Endothelial cell of umbilical vein (primary cell): ENCODE results near the gene TXNIP. TPM values are rescaled to one million over a fixed set of nuclear protein-coding genes. Genes with fewer than 3 reads are reported as not detected.
"Not testable (repeated sequence)": the region's sequence is repeated elsewhere in the genome, so short reads cannot be mapped to it uniquely, and the experiment has no call there.

Experiments used
- BruUV-seq: library from RNA; stranded (reverse); fragments of 400-500 nt; replicated peaks from 2 replicates; lab custom pipeline; 2021; lab: Mats Ljungman, UMichigan
- CTCF ChIA-PET: fragments of 300-600, 350-600 bp; sonication (Branson Sonifier 250); formaldehyde crosslinking; loops from one replicate; lab custom pipeline; 2021; ENCODE audit warnings: antibody characterized with exemption, inconsistent platforms; lab: Charles Lee
- POLR2A ChIA-PET: fragments of 300-600, 350-600 bp; sonication (Branson Sonifier 250); formaldehyde crosslinking; loops from one replicate; lab custom pipeline; 2021; ENCODE audit warnings: antibody characterized with exemption, inconsistent platforms; lab: Charles Lee
- DNase-seq: peaks from one replicate; pipeline ENCODE4 v3.0.0-alpha.2; 2011; ENCODE audit warnings: low read depth, low spot score
- FAIRE-seq: peaks from 2 replicates; lab custom pipeline; 2011; peaks lifted over from hg19 to GRCh38; lab: Jason Lieb, UNC
- H2AFZ ChIP-seq: 2 replicates; pipeline ENCODE4 v1.6.0; 2012; ENCODE audit warnings: low read depth, low read length, control low read depth, inconsistent platforms
- H3K27ac ChIP-seq: 2 replicates; pipeline ENCODE4 v1.5.1; 2011; ENCODE audit warnings: low read depth, mild to moderate bottlenecking, control low read depth, low read length, moderate library complexity; ENCODE audit not compliant: insufficient read depth
- H3K27me3 ChIP-seq, 2 experiments: 2 replicates each; pipeline versions ENCODE4 v1.6.0 to v1.6.1; 2011; ENCODE audit warnings: low read length in 2 of 2, mixed read lengths in 1 of 2; ENCODE audit not compliant: control insufficient read depth in 2 of 2, insufficient read depth in 2 of 2
- H3K36me3 ChIP-seq, 2 experiments: 2 replicates in 1 of 2; 3 replicates in 1 of 2; pipeline ENCODE4 v1.5.1; 2011; ENCODE audit warnings: low read length in 2 of 2, mild to moderate bottlenecking in 1 of 2, moderate library complexity in 1 of 2; ENCODE audit not compliant: control insufficient read depth in 2 of 2, insufficient read depth in 2 of 2; ENCODE audit errors: extremely low read depth in 1 of 2
- H3K4me1 ChIP-seq: 3 replicates; pipeline ENCODE4 v1.5.1; 2011; ENCODE audit warnings: mild to moderate bottlenecking, low read length; ENCODE audit not compliant: control insufficient read depth, insufficient read depth; ENCODE audit errors: extremely low read depth
- H3K4me2 ChIP-seq: 2 replicates; pipeline ENCODE4 v1.6.1; 2011; ENCODE audit warnings: low read length, control low read depth, mixed read lengths; ENCODE audit not compliant: insufficient read depth
- H3K4me3 ChIP-seq, 3 experiments: fragments of 200-600 bp in 1 of 3; sonication (generic), shearing (Covaris generic) in 1 of 3; replicated peaks in 1 of 3; 2 replicates each; pipeline ENCODE4 v1.5.1; 2011 to 2016; ENCODE audit warnings: control low read depth in 3 of 3, low read length in 3 of 3, mild to moderate bottlenecking in 2 of 3, inconsistent platforms in 1 of 3, low read depth in 1 of 3, moderate library complexity in 1 of 3; ENCODE audit not compliant: insufficient read depth in 1 of 3
- H3K79me2 ChIP-seq: 2 replicates; pipeline ENCODE4 v1.6.0; 2012; ENCODE audit warnings: low read length, inconsistent platforms; ENCODE audit not compliant: control insufficient read depth, insufficient read depth
- H3K9ac ChIP-seq: replicated peaks from 2 replicates; pipeline ENCODE3; 2011; ENCODE audit warnings: low read length, control low read depth; ENCODE audit not compliant: insufficient read depth; ENCODE audit errors: extremely low read depth
- H3K9me1 ChIP-seq: replicated peaks from 3 replicates; pipeline ENCODE4 v1.6.0; 2011; ENCODE audit warnings: mild to moderate bottlenecking, low read length; ENCODE audit not compliant: control insufficient read depth, insufficient read depth; ENCODE audit errors: extremely low read depth
- H3K9me3 ChIP-seq: replicated peaks from 2 replicates; pipeline ENCODE4 v1.5.1; 2012; ENCODE audit warnings: low read length, inconsistent platforms; ENCODE audit not compliant: control insufficient read depth, insufficient read depth
- H4K20me1 ChIP-seq: replicated peaks from 2 replicates; pipeline ENCODE3; 2011; ENCODE audit warnings: mild to moderate bottlenecking, low read length; ENCODE audit not compliant: control insufficient read depth, insufficient read depth; ENCODE audit errors: extremely low read depth
- FOS ChIP-seq: IDR thresholded peaks from 2 replicates; pipeline ENCODE4 v1.6.1; 2011; ENCODE audit warnings: mild to moderate bottlenecking, low read length, moderate library complexity, borderline replicate concordance; ENCODE audit not compliant: insufficient read depth
- GATA2 ChIP-seq: IDR thresholded peaks from 2 replicates; pipeline ENCODE4 v1.7.0; 2011; ENCODE audit warnings: low read depth, mild to moderate bottlenecking, moderate library complexity, mixed read lengths, low read length; ENCODE audit not compliant: insufficient read length, insufficient read depth
- MYC ChIP-seq: IDR thresholded peaks from one replicate; pipeline ENCODE4 v1.6.1; 2011; ENCODE audit warnings: mild to moderate bottlenecking, low read depth, low read length
- POLR2AphosphoS5 ChIP-seq: IDR thresholded peaks from 2 replicates; pipeline ENCODE4 v1.6.1; 2012; ENCODE audit warnings: low read depth, mild to moderate bottlenecking, control low read depth, low read length, moderate library complexity; ENCODE audit not compliant: insufficient read depth
- dilution Hi-C: fragments of 300-500 bp; cut with MboI; formaldehyde crosslinking; loops from one replicate; pipeline ENCODE4 v1.15.0; 2019; ENCODE audit warnings: low sequenced_read_pairs; ENCODE audit not compliant: extremely low pct_ligation_motif_present
- intact Hi-C: fragments of 100-400 bp; cut with micrococcal nuclease; formaldehyde crosslinking; loops from one replicate; pipeline ENCODE4 v1.10.0; 2022
- polyA plus RNA-seq, 4 experiments: library from polyadenylated mRNA; depleted of rRNA in 3 of 4; stranded (reverse) in 3 of 4; unstranded in 1 of 4; fragments of >200 nt; gene quantifications; 2 replicates each; pipeline versions ENCODE4 v1.2.1 to v1.2.3, GENCODE V29; 2011 to 2012; ENCODE audit warnings: missing spikeins in 1 of 4
- total RNA-seq: library from RNA; stranded (reverse); gene quantifications from 2 replicates; pipeline ENCODE4 v1.2.3, GENCODE V29; 2021
- TF ChIP-seq, protein P1 (sequence below), 2 donors: IDR thresholded peaks; 1 replicate in 1 of 2; 2 replicates in 1 of 2; pipeline ENCODE4 v1.5.1; 2011; ENCODE audit warnings: low read length in 2 of 2, mild to moderate bottlenecking in 2 of 2, moderate library complexity in 2 of 2, control low read depth in 1 of 2, inconsistent platforms in 1 of 2, low read depth in 1 of 2; ENCODE audit not compliant: insufficient read depth in 1 of 2; ENCODE audit errors: extremely low read depth in 1 of 2

TXNIP gene
- total and polyA plus RNA-seq, 2 donors (not counting 3 experiments of a cell fraction or from before 2014, with no cell fraction given), result 9.1 to 21.8 TPM

DNA sequence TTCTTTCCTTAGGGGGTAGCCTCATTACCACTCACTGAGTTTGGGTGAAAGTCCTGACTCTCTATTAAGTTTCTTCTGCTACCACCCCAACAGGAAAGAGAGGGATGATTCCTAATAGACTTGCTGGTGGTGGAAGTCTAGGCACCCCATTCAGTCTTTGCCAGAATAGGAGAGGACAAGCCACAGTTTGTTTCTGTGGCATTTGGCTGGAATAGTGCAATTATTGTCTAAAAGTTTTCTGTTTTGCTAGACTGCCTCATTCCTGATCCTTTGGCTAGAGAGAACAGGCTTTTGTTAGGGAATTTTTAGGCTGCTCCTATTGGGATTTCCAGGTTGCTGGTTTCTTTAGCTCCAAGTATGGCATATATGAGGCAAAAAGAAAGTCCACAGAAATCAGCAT is 35.1 kb upstream of the TXNIP start:
- H3K27me3 ChIP-seq, result peaks cover 0 to 2% of the 10 kb centered on the region in 2 experiments
- ChIA-PET POLR2A (no interaction called here), CTCF (interaction anchor here (1.1 to 2.9 kb wide), 13 partner anchors 9 to 186 kb away, joined by 3 to 24 read pairs (median 8); partner anchors contain the start of genes HJV, LIX1L and NUDT17)
- no peak overlapping the region for H2AFZ ChIP-seq
- H4K20me1 ChIP-seq, result no peaks in the 10 kb centered on the region
- no peak overlapping the region for H3K27ac ChIP-seq
- H3K4me1 ChIP-seq, result peaks cover 3% of the 10 kb centered on the region
- intact Hi-C loops (no loop called here), dilution Hi-C loops (no loop called here)
- no peak overlapping the region for H3K4me2 ChIP-seq
- no peaks in the 10 kb centered on the region for H3K36me3 ChIP-seq
- H3K9me3 ChIP-seq, result no peaks in the 10 kb centered on the region
- H3K79me2 ChIP-seq, result no peaks in the 10 kb centered on the region
- no TSS peak for BruUV-seq
- H3K4me3 ChIP-seq, result no peak overlapping the region
- DNase-seq (no peak), FAIRE-seq (no peak)
- H3K9ac ChIP-seq, result no peak overlapping the region
- H3K9me1 ChIP-seq, result no peaks in the 10 kb centered on the region
- TF ChIP-seq MYC (no peak), POLR2AphosphoS5 (no peak)
- TF ChIP-seq, protein P1, sequence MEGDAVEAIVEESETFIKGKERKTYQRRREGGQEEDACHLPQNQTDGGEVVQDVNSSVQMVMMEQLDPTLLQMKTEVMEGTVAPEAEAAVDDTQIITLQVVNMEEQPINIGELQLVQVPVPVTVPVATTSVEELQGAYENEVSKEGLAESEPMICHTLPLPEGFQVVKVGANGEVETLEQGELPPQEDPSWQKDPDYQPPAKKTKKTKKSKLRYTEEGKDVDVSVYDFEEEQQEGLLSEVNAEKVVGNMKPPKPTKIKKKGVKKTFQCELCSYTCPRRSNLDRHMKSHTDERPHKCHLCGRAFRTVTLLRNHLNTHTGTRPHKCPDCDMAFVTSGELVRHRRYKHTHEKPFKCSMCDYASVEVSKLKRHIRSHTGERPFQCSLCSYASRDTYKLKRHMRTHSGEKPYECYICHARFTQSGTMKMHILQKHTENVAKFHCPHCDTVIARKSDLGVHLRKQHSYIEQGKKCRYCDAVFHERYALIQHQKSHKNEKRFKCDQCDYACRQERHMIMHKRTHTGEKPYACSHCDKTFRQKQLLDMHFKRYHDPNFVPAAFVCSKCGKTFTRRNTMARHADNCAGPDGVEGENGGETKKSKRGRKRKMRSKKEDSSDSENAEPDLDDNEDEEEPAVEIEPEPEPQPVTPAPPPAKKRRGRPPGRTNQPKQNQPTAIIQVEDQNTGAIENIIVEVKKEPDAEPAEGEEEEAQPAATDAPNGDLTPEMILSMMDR (IDR thresholded peaks at IDR 0.05; ENCODE audit: extremely low read depth in 1 of 2, insufficient read depth in 1 of 2, low read depth in 1 of 2, low read length in 2 of 2), result no peak

DNA sequence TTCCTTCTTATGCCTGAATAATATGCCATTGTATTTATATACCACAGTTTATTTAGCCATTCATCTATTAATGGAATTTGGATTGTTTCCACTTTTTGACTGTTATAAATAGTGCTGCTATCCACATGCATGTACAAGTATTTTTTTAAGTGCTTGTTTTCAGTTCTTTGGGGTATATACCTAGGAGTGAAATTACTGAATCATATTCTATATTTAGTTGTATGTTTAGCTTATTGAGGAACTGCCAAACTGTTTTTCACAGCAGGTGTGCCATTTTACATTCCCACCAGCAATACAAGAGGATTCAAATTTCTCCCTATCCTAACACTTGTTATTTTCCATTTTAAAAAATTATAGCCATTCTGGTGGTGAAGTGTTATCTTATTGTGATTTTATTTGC is 32.7 kb upstream of the TXNIP start:
- ChIA-PET CTCF (no interaction called here), POLR2A (no interaction called here)
- H3K4me3 ChIP-seq, result no peak overlapping the region
- FAIRE-seq (no peak), DNase-seq (no peak)
- no peaks in the 10 kb centered on the region for H3K9me3 ChIP-seq
- TF ChIP-seq GATA2 (no peak), FOS (no peak), POLR2AphosphoS5 (no peak), MYC (no peak)
- intact Hi-C loops, result no loop called here
- dilution Hi-C loops, result no loop called here
- no peak overlapping the region for H3K9ac ChIP-seq
- H3K79me2 ChIP-seq, result no peaks in the 10 kb centered on the region
- peaks cover 3 to 6% of the 10 kb centered on the region in 2 experiments for H3K27me3 ChIP-seq
- H2AFZ ChIP-seq, result no peak overlapping the region
- H4K20me1 ChIP-seq, result no peaks in the 10 kb centered on the region
- no peaks in the 10 kb centered on the region for H3K4me1 ChIP-seq
- H3K36me3 ChIP-seq, result no peaks in the 10 kb centered on the region
- H3K27ac ChIP-seq, result no peak overlapping the region
- no TSS peak for BruUV-seq
- no peak overlapping the region for H3K4me2 ChIP-seq
- no peaks in the 10 kb centered on the region for H3K9me1 ChIP-seq

- H4K20me1 ChIP-seq, H3K36me3 ChIP-seq, H2AFZ ChIP-seq, H3K9me1 ChIP-seq, BruUV-seq, DNase-seq, intact Hi-C loops, H3K9ac ChIP-seq, H3K27ac ChIP-seq, FAIRE-seq, H3K4me3 ChIP-seq, dilution Hi-C loops, H3K79me2 ChIP-seq, H3K4me1 ChIP-seq, H3K9me3 ChIP-seq, H3K4me2 ChIP-seq: not testable (repeated sequence)
- H3K27me3 ChIP-seq, result peaks cover 8 to 12% of the 10 kb centered on the region in 2 experiments
- ChIA-PET CTCF (interaction anchor here (0.9 to 2.0 kb wide), 2 partner anchors 9 to 181 kb away, joined by 3 to 7 read pairs; partner anchors contain the start of gene NUDT17), POLR2A (interaction anchor here (1.7 kb wide), 1 partner anchor 25 kb away, joined by 4 read pairs; no protein-coding TSS in a partner anchor)
These were observed 30.3 kb upstream of the TXNIP start for GRCh38 chr1:146026650-146027049.
